Fibroblast of skin of back (primary cell): Measurements from ENCODE around the gene PLSCR5.
A peak's percentile ranks its signal among the peaks of the same experiment; 100 is the strongest.

ENCODE experiments used
- DNase-seq: peaks from one replicate; pipeline ENCODE4 v3.0.0-alpha.2; 2013

PLSCR5 gene

DNA sequence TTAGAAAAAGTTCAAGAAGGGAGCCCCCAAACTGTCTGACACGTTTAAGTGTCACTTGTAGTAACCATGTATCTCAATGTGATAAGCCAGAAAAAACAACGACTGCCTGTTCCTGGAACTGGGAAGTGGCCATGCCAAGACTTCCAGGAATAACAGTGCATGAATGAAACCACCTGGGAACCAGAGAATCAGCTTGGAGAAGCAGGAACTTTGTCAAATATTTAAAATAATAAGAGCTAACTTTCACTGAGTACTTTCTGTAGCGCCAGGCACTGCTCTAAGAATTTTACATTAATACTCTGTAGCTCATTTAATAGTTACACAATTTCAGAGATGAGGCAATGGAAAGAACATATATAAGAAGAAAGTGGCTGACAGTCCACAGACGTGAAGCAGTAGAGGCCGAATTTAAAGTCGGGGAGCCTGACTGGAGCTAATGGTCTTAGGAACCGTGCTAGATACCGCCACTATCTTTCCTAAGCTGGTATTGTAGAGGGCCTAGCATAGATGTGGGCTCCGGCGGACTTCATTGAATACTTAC lies 61.6 kb downstream of the PLSCR5 start:
- DNase-seq, result peak; percentile 20

DNA sequence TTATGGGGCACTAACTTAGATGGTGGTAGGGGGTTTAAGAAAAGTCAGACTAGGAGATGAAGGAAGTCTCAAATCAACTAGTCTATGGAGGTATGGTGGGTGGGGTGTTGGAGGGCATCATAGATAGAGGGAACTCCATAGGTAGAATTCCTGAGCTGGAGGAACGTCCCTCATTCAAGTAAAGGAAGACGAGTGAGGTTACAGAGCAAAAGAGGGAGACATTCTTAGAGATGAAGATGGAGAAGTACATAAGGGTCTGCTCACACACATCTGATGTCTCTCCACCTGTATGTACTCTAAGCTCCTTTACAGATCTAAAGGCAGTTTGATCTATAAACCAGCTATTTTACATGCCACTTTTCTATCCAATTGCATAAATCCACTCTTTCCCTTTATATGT lies 62.2 kb downstream of the PLSCR5 start:
- DNase-seq, result no peak

DNA sequence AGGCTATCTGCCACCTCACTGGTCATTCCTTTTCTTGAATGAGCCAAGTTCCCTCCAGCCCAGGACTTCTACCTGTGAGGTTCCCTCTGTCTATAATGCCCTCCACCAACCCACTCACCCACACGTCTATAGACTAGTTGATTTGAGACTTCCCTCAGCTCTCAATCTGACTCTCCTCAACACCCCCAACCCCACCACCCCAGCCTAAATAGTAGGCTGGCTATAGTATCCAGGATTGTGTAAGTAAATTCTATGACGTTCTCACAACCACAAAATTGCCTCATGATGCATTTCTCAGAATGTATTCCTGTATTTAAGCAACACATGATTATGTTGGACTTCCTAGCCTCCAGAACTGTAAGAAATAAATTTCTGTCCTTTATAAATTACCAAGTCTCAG lies 63.0 kb downstream of the PLSCR5 start:
- DNase-seq, result no peak

DNA sequence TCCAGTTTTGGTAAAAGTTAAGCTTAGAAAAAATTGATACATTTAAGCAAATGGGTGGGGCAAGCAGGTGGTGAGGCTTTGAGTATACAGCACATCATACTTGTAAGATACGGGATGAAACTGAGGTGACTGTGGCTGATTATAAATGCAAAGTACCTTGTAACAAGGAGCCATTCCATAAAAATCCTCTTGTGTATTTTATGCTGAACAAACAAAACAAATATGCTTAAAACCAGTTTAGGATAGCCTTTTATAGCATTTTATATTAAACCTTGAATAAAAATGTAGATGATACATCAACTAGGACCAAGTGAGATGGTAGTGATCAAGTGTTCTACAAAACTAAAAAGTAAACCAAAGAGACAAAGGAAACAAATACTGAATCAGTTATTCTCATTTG lies 64.2 kb downstream of the PLSCR5 start:
- DNase-seq, result no peak

DNA sequence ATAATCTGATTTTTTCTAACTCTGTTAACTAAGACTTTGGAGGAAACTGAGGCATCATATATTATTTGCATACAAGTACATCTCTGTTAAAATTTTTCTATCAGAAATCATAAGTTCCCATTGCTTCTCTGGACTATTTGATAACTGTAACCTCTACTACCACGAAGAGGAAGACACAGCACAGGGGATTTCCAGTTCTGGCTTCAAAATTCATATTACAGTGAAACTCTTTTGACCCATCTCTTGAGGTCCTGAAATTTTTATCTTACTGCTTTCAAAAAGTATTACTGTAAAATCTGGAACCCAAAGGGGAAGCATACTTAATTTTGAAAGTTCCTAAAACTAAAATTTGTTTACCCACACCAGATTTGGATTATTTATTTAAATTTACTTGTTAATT lies 64.9 kb downstream of the PLSCR5 start:
- no peak for DNase-seq

DNA sequence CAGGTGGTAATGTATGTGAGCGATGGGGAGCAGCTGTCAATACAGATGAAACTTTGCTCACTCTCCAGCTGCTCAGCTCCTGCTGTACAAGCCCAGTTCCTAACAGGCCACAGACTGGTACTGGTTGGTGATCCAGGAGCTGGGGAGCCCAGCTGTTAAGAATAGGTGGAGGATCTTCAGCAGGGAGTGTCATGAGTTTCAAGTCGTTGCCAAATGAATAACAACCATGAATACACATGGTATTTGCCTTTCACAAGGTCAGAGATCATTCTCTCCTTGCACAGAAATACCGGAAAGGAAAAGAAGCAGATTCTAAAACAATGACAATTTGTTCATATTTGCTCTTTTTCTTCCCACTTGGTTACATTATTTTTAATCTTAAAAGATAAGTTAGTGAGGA lies 65.8 kb downstream of the PLSCR5 start:
- no peak for DNase-seq

DNA sequence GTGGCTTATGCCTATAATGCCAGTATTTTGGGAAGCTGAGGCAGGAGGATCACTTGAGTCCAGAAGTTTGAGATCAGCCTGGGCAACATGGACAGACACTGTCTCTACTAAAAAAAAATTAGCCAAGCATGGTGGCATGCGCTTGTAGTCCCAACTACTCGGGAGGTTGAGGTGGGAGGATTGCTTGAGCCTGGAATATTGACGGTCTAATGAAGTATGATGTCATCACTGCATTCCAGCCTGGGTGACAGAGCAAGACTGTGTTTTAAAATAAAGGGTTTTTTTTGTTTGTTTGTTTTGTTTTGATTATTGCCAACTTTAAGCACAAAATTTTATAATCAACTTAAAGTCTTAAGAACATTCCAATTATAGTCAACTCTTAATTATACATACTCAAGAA lies 67.5 kb downstream of the PLSCR5 start:
- DNase-seq, result no peak

DNA sequence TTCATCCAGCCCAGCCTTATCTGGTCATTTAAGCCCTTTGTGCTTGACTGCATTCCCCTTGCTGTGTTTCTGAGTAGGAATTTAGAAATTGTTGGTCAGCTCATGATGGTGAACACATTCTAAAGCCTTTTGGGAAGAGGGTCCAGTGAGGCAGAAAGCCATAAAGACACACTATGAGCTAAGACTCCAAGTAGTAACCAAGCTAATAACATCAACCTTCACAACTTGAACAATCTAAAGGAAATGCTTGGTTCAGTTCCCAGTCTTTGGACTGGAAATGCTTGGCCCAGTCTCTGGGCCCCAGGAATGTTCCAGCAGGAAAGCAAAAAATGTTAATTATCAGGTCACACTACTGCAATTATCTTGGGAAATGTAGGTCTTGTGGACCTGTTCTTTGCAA lies 68.5 kb downstream of the PLSCR5 start:
- DNase-seq, result no peak
